RWPE2 (cell line): Measurements from ENCODE around the gene ACYP2.

Source experiments
- ATAC-seq: fragments of 200-7000 bp; cut with Tn5 transposase; 3 replicates; pipeline ENCODE4 v1.9.1; 2021; ENCODE audit warnings: low read depth
- DNase-seq: peaks from one replicate; pipeline ENCODE4 v3.0.0-alpha.2; 2020; ENCODE audit warnings: low spot score
- H3K27ac ChIP-seq: fragments of 450-650 bp; 2 replicates; pipeline ENCODE4 v1.5.1; 2017; ENCODE audit warnings: mild to moderate bottlenecking; ENCODE audit not compliant: poor library complexity, severe bottlenecking
- H3K27me3 ChIP-seq: fragments of 250-450 bp; sonication (Bioruptor Pico); 2 replicates; pipeline ENCODE4 v1.5.1; 2021; ENCODE audit warnings: mild to moderate bottlenecking, moderate library complexity; ENCODE audit not compliant: insufficient read depth, poor library complexity, severe bottlenecking
- H3K36me3 ChIP-seq: fragments of 250-450 bp; sonication (Bioruptor Pico); 2 replicates; pipeline ENCODE4 v1.5.1; 2020; ENCODE audit warnings: low read depth, mild to moderate bottlenecking, moderate library complexity
- H3K4me1 ChIP-seq: fragments of 250-450 bp; sonication (Bioruptor Pico); 2 replicates; pipeline ENCODE4 v1.5.1; 2021; ENCODE audit warnings: mild to moderate bottlenecking, moderate library complexity; ENCODE audit not compliant: insufficient read depth, poor library complexity, severe bottlenecking
- H3K4me3 ChIP-seq: fragments of 250-450 bp; sonication (Bioruptor Pico); 2 replicates; pipeline ENCODE4 v1.5.1; 2021; ENCODE audit warnings: mild to moderate bottlenecking, moderate library complexity; ENCODE audit not compliant: severe bottlenecking
- H3K9me3 ChIP-seq: fragments of 250-450 bp; sonication (Bioruptor Pico); 2 replicates; pipeline ENCODE4 v1.5.1; 2021; ENCODE audit warnings: mild to moderate bottlenecking, moderate library complexity; ENCODE audit not compliant: severe bottlenecking
- TF ChIP-seq, protein P1 (sequence below): fragments of 450-650 bp; IDR thresholded peaks from one replicate; pipeline ENCODE4 v1.5.1; 2017; ENCODE audit warnings: mild to moderate bottlenecking, moderate library complexity; ENCODE audit not compliant: poor library complexity, severe bottlenecking

Gene ACYP2

DNA sequence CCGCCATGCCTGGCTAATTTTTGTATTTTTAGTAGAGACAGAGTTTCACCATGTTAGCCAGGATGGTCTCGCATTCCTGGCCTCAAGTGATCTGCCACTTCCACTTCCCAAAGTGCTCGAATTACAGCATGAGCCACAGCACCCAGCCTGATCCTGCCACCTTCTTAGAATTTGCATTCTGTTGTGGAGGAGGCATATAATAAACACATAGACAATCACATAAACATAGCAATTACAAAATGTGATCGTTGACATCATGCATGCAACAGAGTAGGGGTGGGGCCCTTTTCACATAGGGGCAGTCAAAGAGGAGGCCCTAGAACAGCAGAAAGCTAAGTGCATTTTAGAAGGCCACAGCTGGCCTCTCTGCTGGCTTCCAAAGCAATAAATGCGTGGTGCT, 180.5 kb downstream of the ACYP2 start:
- no peaks in the 10 kb centered on the region for H3K36me3 ChIP-seq
- H3K4me3 ChIP-seq, result no peak overlapping the region
- no peaks in the 10 kb centered on the region for H3K27me3 ChIP-seq
- H3K9me3 ChIP-seq, result no peaks in the 10 kb centered on the region
- ATAC-seq (no peak), DNase-seq (no peak)
- H3K4me1 ChIP-seq, result no peaks in the 10 kb centered on the region
- no peak overlapping the region for H3K27ac ChIP-seq
- TF ChIP-seq, protein P1, sequence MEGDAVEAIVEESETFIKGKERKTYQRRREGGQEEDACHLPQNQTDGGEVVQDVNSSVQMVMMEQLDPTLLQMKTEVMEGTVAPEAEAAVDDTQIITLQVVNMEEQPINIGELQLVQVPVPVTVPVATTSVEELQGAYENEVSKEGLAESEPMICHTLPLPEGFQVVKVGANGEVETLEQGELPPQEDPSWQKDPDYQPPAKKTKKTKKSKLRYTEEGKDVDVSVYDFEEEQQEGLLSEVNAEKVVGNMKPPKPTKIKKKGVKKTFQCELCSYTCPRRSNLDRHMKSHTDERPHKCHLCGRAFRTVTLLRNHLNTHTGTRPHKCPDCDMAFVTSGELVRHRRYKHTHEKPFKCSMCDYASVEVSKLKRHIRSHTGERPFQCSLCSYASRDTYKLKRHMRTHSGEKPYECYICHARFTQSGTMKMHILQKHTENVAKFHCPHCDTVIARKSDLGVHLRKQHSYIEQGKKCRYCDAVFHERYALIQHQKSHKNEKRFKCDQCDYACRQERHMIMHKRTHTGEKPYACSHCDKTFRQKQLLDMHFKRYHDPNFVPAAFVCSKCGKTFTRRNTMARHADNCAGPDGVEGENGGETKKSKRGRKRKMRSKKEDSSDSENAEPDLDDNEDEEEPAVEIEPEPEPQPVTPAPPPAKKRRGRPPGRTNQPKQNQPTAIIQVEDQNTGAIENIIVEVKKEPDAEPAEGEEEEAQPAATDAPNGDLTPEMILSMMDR, result no peak

DNA sequence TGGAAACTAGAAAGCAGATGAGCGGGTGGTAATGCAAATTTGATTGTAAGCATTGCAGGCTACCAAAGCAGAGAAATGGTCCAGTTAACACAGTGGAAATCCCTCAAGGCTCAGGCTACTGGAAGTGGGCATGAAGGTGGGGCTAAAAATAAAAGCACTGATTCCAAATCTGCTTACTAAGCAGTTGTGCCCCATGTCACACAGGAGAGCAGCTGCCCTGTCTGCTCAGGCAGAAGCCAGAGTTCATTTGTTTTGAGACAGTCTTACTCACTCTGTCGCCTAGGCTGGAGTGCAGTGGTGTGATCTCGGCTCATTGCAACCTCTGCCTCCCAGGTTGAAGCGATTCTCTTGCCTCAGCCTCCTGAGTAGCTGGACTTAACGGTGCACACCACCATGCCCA, 183.1 kb downstream of the ACYP2 start:
- no peak for DNase-seq

GRCh38 chr2:54303631-54304030, 188.2 kb downstream of the ACYP2 start:
- no peak overlapping the region for H3K27ac ChIP-seq

More for the DNA sequence above, 183.1 kb downstream of the ACYP2 start:
- ATAC-seq, result no peak
- no peaks in the 10 kb centered on the region for H3K9me3 ChIP-seq
- H3K4me1 ChIP-seq, result no peaks in the 10 kb centered on the region
- no peak overlapping the region for H3K4me3 ChIP-seq
- no peak overlapping the region for H3K27ac ChIP-seq
- TF ChIP-seq, protein P1, result no peak
- H3K27me3 ChIP-seq, result no peaks in the 10 kb centered on the region
- H3K36me3 ChIP-seq, result no peaks in the 10 kb centered on the region

DNA sequence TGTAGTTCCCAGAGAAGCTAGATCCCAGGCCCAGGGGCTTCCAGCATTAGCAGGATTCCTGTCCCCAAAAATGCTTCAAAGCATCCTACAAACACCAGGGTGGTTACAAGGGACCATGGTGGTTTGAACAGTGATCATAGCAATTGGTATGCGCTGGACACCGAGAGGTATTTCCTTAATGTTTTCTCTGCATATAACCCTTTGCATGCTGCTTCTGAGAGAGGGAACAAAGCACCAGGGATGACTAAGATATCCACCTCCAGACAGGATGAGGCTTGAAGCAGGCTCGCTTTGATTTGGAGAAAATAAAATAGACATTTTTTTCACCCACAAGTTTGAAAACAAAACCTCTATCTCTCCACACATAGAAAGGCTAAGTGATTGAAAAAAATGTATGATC, 191.1 kb downstream of the ACYP2 start:
- DNase-seq (no peak), ATAC-seq (peak; percentile 98)
- TF ChIP-seq, protein P1, result no peak
- H3K27ac ChIP-seq, result no peak overlapping the region
- no peak overlapping the region for H3K4me3 ChIP-seq
- no peaks in the 10 kb centered on the region for H3K27me3 ChIP-seq
- no peaks in the 10 kb centered on the region for H3K9me3 ChIP-seq
- peaks cover 10% of the 10 kb centered on the region for H3K4me1 ChIP-seq
- no peaks in the 10 kb centered on the region for H3K36me3 ChIP-seq

More at GRCh38 chr2:54303631-54304030, 188.2 kb downstream of the ACYP2 start:
- peaks cover 10% of the 10 kb centered on the region for H3K4me1 ChIP-seq
- TF ChIP-seq, protein P1, result no peak
- H3K36me3 ChIP-seq, result no peaks in the 10 kb centered on the region
- no peaks in the 10 kb centered on the region for H3K27me3 ChIP-seq
- H3K4me3 ChIP-seq, result no peak overlapping the region
- DNase-seq (no peak), ATAC-seq (no peak)
- H3K9me3 ChIP-seq, result no peaks in the 10 kb centered on the region

DNA sequence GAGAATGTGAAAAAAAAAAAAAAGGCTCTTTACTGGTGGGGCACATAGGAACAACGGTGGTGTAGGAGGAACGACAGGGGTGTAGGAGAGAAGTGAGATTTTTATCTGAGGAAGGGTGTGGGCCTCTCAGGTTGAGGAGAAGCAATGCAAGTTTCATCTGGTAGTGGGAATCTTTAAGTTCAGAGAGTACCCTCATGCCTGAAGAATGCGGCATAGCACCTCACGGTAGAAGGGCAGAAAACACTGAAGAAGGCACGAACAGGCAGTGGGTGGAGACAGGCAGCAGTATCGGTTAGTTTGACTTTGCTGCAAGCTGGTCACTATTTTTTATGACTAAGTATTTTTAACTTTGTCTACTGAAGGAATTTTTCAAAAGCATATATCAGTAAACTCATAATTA, 192.8 kb downstream of the ACYP2 start:
- H3K36me3 ChIP-seq, result no peaks in the 10 kb centered on the region
- H3K4me3 ChIP-seq, result no peak overlapping the region
- H3K27me3 ChIP-seq, result no peaks in the 10 kb centered on the region
- TF ChIP-seq, protein P1, result no peak
- peaks cover 10% of the 10 kb centered on the region for H3K4me1 ChIP-seq
- H3K9me3 ChIP-seq, result no peaks in the 10 kb centered on the region
- DNase-seq (no peak), ATAC-seq (no peak)
- H3K27ac ChIP-seq, result no peak overlapping the region
